GM12873 (cell line): ENCODE data around the gene DNASE1L1.

ENCODE experiments used
- TF ChIP-seq, protein P1 (sequence below): IDR thresholded peaks from 2 replicates; pipeline ENCODE4 v1.5.1; 2012; ENCODE audit warnings: low read depth, mild to moderate bottlenecking, moderate library complexity, low read length, control low read depth; ENCODE audit not compliant: insufficient read depth; ENCODE audit errors: missing control alignments

DNASE1L1 gene

DNA sequence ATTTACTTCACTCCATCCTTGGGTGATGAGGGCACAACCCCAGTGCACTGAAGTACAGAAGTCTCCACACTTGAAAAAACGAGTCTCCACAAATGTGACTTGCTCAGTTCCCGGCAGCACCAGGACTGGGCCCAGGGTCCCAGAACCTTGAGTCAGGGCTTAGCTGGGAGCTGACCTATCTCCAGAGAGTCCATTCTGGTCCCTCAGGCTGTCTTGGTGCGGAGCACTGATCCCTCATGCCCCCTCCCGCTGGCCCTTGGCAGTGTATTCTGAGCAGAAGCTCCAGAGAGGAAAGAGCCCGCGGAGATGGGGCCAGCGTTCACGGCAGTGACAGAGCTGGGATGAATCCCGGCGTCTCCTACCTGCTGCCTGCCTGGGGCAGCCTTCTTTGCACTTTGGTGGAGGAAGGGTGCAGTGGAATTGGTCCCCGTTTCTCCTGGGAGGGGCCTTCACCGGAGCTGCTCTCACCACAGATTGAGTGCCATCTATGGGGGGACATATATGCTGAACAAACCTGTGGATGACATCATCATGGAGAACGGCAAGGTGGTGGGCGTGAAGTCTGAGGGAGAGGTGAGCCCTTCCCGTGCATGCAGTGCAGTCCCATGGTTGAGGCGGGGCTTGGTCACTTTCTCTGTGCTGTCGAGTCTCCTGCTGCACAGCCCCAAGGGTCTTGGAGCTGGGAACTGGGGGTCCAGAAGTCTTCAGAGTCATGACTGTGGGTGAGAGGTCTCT, 31.7 kb upstream of the DNASE1L1 start:
- TF ChIP-seq, protein P1, sequence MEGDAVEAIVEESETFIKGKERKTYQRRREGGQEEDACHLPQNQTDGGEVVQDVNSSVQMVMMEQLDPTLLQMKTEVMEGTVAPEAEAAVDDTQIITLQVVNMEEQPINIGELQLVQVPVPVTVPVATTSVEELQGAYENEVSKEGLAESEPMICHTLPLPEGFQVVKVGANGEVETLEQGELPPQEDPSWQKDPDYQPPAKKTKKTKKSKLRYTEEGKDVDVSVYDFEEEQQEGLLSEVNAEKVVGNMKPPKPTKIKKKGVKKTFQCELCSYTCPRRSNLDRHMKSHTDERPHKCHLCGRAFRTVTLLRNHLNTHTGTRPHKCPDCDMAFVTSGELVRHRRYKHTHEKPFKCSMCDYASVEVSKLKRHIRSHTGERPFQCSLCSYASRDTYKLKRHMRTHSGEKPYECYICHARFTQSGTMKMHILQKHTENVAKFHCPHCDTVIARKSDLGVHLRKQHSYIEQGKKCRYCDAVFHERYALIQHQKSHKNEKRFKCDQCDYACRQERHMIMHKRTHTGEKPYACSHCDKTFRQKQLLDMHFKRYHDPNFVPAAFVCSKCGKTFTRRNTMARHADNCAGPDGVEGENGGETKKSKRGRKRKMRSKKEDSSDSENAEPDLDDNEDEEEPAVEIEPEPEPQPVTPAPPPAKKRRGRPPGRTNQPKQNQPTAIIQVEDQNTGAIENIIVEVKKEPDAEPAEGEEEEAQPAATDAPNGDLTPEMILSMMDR: no peak

DNA sequence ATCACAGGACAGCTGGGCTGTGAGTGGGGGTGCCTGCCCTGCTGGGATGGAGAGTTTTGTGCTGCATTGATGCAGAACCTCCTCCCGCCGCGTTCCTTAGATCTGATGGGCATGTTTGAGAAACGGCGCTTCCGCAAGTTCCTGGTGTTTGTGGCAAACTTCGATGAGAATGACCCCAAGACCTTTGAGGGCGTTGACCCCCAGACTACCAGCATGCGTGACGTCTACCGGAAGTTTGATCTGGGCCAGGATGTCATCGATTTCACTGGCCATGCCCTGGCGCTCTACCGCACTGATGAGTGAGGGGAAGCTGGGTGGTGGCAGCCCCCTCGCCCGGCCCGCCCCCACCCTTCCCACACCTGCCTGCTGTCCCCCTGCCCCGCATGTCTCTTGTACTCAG, 30.8 kb upstream of the DNASE1L1 start:
- TF ChIP-seq, protein P1: no peak

DNA sequence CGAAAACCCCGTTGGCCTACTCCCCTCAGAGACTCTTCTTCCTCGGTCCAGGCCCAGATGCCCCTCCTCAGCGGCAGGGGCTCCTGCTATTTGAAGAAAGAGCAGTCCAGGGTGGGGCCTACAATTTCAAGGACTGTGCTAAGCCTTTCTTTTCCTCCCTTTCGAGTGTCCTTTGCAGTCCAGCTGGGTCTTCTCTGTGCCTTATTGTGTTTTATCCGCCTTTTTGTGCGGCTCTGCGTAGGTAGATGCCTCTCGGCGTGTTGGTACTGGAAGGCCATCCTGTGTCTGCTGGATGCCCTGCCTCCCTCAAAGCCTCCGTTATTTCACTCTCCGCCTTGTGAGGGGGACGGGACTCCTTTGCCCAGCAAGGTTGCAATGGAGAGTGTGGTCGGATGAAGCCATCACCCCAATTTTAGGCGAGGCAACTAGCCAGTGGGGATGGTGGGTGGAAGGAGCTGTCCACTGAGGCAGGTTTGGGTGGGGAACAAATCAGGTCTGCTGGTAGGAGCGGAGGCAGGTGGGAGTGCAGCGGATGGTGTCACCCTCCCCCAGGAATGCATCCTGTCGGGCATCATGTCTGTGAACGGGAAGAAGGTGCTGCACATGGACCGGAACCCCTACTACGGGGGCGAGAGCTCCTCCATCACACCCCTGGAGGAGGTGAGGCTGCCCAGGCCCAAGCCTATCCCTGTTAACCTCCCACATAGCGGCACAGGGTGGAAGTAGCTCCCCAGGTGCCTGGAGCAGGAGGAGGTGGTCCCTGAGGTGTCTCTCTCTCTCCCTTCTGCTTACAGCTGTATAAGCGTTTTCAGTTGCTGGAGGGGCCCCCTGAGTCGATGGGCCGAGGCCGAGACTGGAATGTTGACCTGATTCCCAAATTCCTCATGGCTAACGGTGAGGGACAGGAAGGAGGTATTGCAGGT, 29.2 kb upstream of the DNASE1L1 start:
- TF ChIP-seq, protein P1: no peak

DNA sequence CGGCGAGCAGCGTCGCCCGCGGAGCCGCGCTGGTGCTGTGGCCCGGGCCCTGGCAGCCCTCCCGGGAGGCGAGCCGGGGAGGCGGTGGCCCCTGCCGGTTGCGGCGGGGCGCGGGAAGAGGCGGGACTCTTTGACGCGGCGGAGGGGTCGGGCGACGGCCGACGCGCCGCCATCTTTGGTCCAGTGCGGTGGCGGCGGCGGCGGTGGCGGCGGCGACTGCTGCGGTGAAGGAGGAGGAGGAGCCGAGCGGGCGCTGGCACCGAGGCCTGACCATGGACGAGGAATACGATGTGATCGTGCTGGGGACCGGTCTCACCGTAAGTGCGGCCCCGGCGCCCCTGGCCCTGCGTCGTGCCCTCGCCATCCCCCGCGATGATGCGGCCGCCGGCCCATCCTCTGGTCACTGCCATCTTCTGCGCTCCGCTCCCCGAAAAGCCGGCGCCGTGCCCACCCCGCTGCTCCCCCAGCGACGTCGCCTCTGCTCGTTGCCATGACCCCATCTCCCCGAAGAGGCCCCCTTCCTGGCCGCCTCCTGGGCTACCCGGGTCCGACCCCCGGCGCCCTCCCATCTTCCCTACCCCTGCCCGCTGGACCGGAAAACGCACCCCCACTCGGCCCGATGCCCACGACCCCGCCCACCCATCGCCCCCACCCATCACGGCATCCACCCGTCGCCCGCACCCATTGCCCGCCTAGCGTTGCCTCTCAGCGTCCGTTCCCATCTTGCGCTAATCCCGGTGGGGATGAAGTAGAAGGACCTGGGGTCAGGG, 28.1 kb upstream of the DNASE1L1 start, which contains the start of gene GDI1:
TSS of gene GDI1 (plus strand) at position 172 of the 770 bp plus-strand sequence. CDS start at position 273, 101 bp downstream.
- TF ChIP-seq, protein P1: no peak

DNA sequence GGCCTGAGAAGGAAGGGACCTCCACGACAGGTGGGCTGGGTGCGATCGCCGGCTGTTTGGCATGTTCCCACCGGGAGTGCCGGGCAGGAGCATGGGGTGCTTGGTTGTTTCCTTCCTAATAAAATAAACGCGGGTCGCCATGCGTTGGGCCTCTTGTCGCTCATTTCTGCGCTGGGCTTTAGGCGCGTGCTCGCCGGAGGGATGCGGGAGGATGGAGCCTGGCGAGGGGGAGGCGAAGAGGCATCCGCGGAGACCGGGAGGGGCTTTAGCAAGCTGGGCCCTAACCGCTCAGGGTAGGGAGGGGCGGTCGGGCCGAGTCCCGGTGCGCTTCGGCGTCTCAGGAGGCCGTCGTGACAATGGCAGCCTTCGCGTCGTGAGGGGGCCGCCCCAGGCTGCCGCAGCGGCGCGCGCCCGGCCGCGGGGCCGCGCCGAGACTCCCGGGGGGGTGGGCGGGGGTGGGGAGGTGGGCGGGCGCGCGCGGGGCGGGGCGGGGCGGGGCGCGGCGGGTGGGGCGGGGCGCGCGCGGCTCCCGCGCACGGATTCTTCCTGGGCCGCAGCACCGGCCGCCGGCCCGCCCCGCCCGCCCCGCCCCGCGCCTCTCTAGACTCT, 27.4 kb upstream of the DNASE1L1 start:
- TF ChIP-seq, protein P1: no peak

DNA sequence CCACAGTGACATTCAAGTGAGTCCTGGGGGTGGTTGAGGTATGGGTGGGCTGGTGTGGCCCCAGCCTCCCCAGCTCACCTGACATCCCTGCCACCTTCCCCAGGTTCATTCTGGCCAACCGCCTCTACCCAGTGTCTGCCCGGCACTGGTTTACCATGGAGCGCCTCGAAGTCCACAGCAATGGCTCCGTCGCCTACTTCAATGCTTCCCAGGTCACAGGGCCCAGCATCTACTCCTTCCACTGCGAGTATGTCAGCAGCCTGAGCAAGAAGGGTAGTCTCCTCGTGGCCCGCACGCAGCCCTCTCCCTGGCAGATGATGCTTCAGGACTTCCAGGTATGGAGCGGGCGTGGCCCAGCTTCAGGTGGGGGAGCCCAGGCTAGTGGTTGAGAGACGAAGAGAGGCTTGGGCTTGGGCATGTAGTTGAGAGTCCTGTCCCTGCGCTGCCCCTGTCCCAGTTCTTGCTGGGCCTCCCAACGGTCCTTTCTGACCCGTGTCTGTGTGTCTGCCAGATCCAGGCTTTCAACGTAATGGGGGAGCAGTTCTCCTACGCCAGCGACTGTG, 26.2 kb upstream of the DNASE1L1 start:
- TF ChIP-seq, protein P1: no peak
